GM19372 (cell line): Measurements from ENCODE around the gene PUDP.

Experiments
- ATAC-seq: cut with Tn5 transposase; IDR thresholded peaks from one replicate; pipeline ENCODE4 v1.9.1; 2021; ENCODE audit warnings: mild to moderate bottlenecking, low read depth, moderate library complexity; ENCODE audit not compliant: unreplicated experiment

The PUDP gene

GRCh38 chrX:7147413-7147977 lies 458 bp downstream of the PUDP start, which contains the start of gene STS:
STS (plus strand) TSS chrX:7147712; CDS start chrX:7253200, 105,488 bp downstream.
- peak; percentile 31 for ATAC-seq

- peak; percentile 19 for ATAC-seq
Measured at GRCh38 chrX:7146703-7147412, 1.1 kb downstream of the PUDP start.

- ATAC-seq = no peak
Measured at GRCh38 chrX:7146020-7146702, 1.8 kb downstream of the PUDP start.

- no peak for ATAC-seq
Measured at GRCh38 chrX:7145454-7145853, 2.5 kb downstream of the PUDP start.

GRCh38 chrX:7143941-7144525 lies 3.9 kb downstream of the PUDP start:
- no peak for ATAC-seq

GRCh38 chrX:7143076-7143475 lies 4.9 kb downstream of the PUDP start:
- no peak for ATAC-seq

- no peak for ATAC-seq
Measured at GRCh38 chrX:7139202-7140081, 8.5 kb downstream of the PUDP start.

GRCh38 chrX:7134981-7135380 lies 13.0 kb downstream of the PUDP start:
- ATAC-seq = no peak

GRCh38 chrX:7133050-7133440 lies 14.9 kb downstream of the PUDP start:
- ATAC-seq = no peak

- no peak for ATAC-seq
Measured at GRCh38 chrX:7132335-7133049, 15.5 kb downstream of the PUDP start.

GRCh38 chrX:7131621-7132020 lies 16.3 kb downstream of the PUDP start:
- ATAC-seq = no peak

GRCh38 chrX:7127056-7127455 lies 20.9 kb downstream of the PUDP start:
- ATAC-seq = no peak

GRCh38 chrX:7120878-7121219 lies 27.1 kb downstream of the PUDP start:
- ATAC-seq = no peak

GRCh38 chrX:7119950-7120877 lies 27.7 kb downstream of the PUDP start:
- ATAC-seq = no peak

- ATAC-seq = no peak
Measured at GRCh38 chrX:7117587-7117986, 30.4 kb downstream of the PUDP start.

- no peak for ATAC-seq
Measured at GRCh38 chrX:7116081-7116480, 31.9 kb downstream of the PUDP start.

GRCh38 chrX:7115557-7115956 lies 32.4 kb downstream of the PUDP start:
- peak; percentile 45 for ATAC-seq

- no peak for ATAC-seq
Measured at GRCh38 chrX:7112071-7112470, 35.9 kb downstream of the PUDP start.

GRCh38 chrX:7111518-7111917 lies 36.4 kb downstream of the PUDP start:
- no peak for ATAC-seq
